Heart left ventricle (tissue), 16 donors: Measurements from ENCODE around the gene ACOT6. TPM values are rescaled to one million over a fixed set of nuclear protein-coding genes. Genes with fewer than 3 reads are reported as not detected.
"Not testable (repeated sequence)": the region's sequence is repeated elsewhere in the genome, so short reads cannot be mapped to it uniquely, and the experiment has no call there.

Experiments
- ATAC-seq, 4 donors: fragments of 200-7000 bp; cut with Tn5 transposase; one replicate each; pipeline ENCODE4 v1.9.1; 2020 to 2022; ENCODE audit warnings: moderate library complexity in 4 of 4, mild to moderate bottlenecking in 3 of 4, moderate number of reproducible peaks in 1 of 4
- DNase-seq, 5 donors: peaks; one replicate each; pipeline ENCODE4 v3.0.0-alpha.2; 2020
- H3K27ac ChIP-seq, 12 donors: fragments of 200-600 bp; sonication (generic) in 4 of 12; one replicate each; pipeline versions ENCODE4 v1.5.0 to v1.8.0; 2016 to 2022; ENCODE audit warnings: mild to moderate bottlenecking in 2 of 12
- H3K27me3 ChIP-seq, 9 donors: fragments of 200-600 bp; sonication (generic) in 2 of 9; one replicate each; pipeline versions ENCODE4 v1.5.1 to v1.8.0; 2016 to 2022; ENCODE audit warnings: mild to moderate bottlenecking in 3 of 9
- H3K36me3 ChIP-seq, 9 donors: fragments of 200-600 bp; sonication (generic) in 2 of 9; one replicate each; pipeline versions ENCODE4 v1.5.0 to v1.8.0; 2018 to 2022; ENCODE audit warnings: mild to moderate bottlenecking in 2 of 9
- H3K4me1 ChIP-seq, 12 donors: fragments of 200-600 bp; sonication (generic) in 4 of 12; one replicate each; pipeline versions ENCODE4 v1.5.0 to v1.8.0; 2016 to 2022; ENCODE audit warnings: mild to moderate bottlenecking in 3 of 12
- H3K4me3 ChIP-seq, 12 donors: fragments of 200-600 bp; sonication (generic) in 4 of 12; one replicate each; pipeline versions ENCODE4 v1.5.0 to v1.8.0; 2017 to 2022; ENCODE audit warnings: mild to moderate bottlenecking in 9 of 12, moderate library complexity in 4 of 12
- H3K9me3 ChIP-seq, 12 donors: fragments of 200-600 bp; sonication (generic) in 4 of 12; one replicate each; pipeline versions ENCODE4 v1.5.0 to v1.8.0; 2016 to 2022; ENCODE audit warnings: mild to moderate bottlenecking in 1 of 12
- POLR2A ChIP-seq, 2 donors: fragments of 450-650 bp; IDR thresholded peaks; one replicate each; pipeline ENCODE4 v1.6.1; 2017; ENCODE audit warnings: antibody characterized with exemption in 2 of 2, mild to moderate bottlenecking in 2 of 2, moderate library complexity in 2 of 2
- WGBS, 4 donors: extraction: QIAGEN DNeasy Blood & Tissue Kit in 2 of 4; methylation state at CpG; one replicate each; pipeline versions ENCODE4 v1.1.5 to v1.1.7; 2013 to 2018; 5-methylcytosine and 5-hydroxymethylcytosine counted together
- intact Hi-C, 10 donors: fragments of 100-400 bp; cut with DNase I; formaldehyde crosslinking; loops; one replicate each; pipeline versions ENCODE4 v1.11.1 to v1.14.2; 2022
- polyA plus RNA-seq, 2 donors: library from polyadenylated mRNA; stranded (reverse); fragments of 200-250 nt; gene quantifications; one replicate each; pipeline ENCODE4 v1.2.3, GENCODE V29; 2013
- total RNA-seq, 9 donors: library from RNA; depleted of rRNA in 2 of 9; stranded (reverse); fragments of >200 nt in 2 of 9; fragmentation: NEBNext Ultra II Directional in 3 of 9; extraction: Animal tissue kit (Norgen Biotek cat#: 25700) in 3 of 9; gene quantifications; one replicate each; pipeline versions ENCODE4 v1.1.0 to v1.2.4, GENCODE V29; 2016 to 2023
- TF ChIP-seq, protein P1 (sequence below), 12 donors: fragments of 200-600 bp; sonication (generic) in 4 of 12; IDR thresholded peaks; one replicate each; pipeline versions ENCODE4 v1.5.0 to v1.8.0; 2018 to 2022; ENCODE audit warnings: antibody characterized with exemption in 12 of 12, mild to moderate bottlenecking in 5 of 12
- donor health status: ischemic (EF 13 %, LVEDD 7.1; RV severe dilation, severe dysfunction).
- donor health status: healthy with polysubstance abuse.
- donor health status: DM: no; HTN: yes; CAD: no.
- donor health status: DM: no; HTN: no; CAD: no.
- donor health status: ischemic (EF 25% LVEDD 6.9; RV normal size, moderate dysfunction).
- donor health status: ischemic (EF 25% LVEDD 5.7; RV mildly dilated, moderate dysfunction).
- donor health status: healthy.
- donor health status: DM: yes; HTN: yes; CAD: no.
- donor health status: ischemic (EF 35%, LVEDD 5.7; RV mildly dilated, moderate dysfunction).
- donor health status: nonischemic (EF 11% LVEDD 7.7; RV severe dilation, severe dysfunction).
- donor health status: DM: yes; HTN: yes; CAD: no.
- donor health status: PGD.
- donor health status: ischemic (EF 29% LVEDD 5.4; RV normal size, mild dysfunction).
- donor health status: nonischemic (EF 23%, LVEDD 6.1; RV moderate dilation, normal function).

Gene ACOT6
- total and polyA plus RNA-seq, 11 donors, result 0.36 TPM; not detected in 10

DNA sequence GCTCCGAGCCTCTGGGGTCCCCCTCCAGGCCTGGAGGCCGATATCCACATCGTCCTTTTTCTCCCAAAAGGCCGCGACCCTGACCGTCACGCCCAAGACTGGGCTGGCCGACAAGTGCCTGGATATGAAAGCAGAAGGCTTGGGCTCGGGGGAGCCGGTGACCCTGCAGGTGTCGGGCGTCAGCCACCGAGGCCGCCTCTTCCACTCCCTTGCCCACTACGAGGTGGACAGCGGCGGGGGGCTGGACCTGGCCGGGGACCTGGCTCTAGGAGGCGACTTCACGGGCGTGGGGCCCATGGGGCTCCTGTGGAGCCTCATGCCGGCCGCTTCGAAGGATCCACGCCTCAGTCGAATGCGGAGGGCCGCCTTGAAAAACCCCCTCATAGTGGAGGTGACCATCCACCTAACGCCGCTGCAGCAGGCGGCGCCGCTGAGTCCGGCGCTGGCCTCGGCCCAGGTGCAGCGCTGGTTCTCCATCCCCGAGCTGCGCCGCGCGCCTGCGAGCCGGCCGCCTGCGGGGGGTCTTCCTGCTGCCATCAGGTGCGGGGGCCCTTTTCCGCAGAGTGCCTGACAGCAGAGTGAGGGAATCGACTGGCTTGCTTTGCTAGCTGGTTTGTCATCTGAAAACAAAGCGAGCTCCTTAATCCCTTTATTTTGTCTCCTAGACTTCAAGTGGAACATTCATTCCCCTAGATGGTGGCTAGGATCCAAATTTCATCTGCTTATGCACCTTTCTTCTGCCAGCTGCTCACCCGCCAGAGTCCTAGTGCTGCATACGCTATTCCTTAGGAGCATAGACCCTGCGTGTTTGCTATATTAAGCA lies 21.9 kb downstream of the ACOT6 start:
- H3K9me3 ChIP-seq, result no peaks in the 10 kb centered on the region
- intact Hi-C loops, result loop anchor here in 5 of 10 donors (5.0 kb wide), 2 partner anchors 127 to 142 kb away; partner anchors contain the start of gene RIOX1 (in 1 of the 5)
- H3K4me1 ChIP-seq, result peaks cover 0 to 19% (median 5%) of the 10 kb centered on the region in 12 donors
- ATAC-seq (peak; percentile 57 to 83 (median 80)), DNase-seq (peak; percentile 19 to 78 (median 40))
- WGBS, 4 donors, result 12 to 23% (median 14%) methylated on average over 34 to 53 of the region's 53 CpGs
- H3K4me3 ChIP-seq, result peak overlapping the region; percentile 43 to 71 (median 62)
- H3K27ac ChIP-seq, result peak overlapping the region in 11 of 12 donors; percentile 18 to 81 (median 70)
- TF ChIP-seq, protein P1, sequence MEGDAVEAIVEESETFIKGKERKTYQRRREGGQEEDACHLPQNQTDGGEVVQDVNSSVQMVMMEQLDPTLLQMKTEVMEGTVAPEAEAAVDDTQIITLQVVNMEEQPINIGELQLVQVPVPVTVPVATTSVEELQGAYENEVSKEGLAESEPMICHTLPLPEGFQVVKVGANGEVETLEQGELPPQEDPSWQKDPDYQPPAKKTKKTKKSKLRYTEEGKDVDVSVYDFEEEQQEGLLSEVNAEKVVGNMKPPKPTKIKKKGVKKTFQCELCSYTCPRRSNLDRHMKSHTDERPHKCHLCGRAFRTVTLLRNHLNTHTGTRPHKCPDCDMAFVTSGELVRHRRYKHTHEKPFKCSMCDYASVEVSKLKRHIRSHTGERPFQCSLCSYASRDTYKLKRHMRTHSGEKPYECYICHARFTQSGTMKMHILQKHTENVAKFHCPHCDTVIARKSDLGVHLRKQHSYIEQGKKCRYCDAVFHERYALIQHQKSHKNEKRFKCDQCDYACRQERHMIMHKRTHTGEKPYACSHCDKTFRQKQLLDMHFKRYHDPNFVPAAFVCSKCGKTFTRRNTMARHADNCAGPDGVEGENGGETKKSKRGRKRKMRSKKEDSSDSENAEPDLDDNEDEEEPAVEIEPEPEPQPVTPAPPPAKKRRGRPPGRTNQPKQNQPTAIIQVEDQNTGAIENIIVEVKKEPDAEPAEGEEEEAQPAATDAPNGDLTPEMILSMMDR (IDR thresholded peaks at IDR 0.05), result peak in 7 of 12 donors; percentile 20 to 52 (median 30)
- no peak for TF ChIP-seq POLR2A (IDR thresholded peaks at IDR 0.05)
- H3K36me3 ChIP-seq, result no peaks in the 10 kb centered on the region
- peaks cover 0 to 8% (median 0%) of the 10 kb centered on the region in 9 donors for H3K27me3 ChIP-seq

DNA sequence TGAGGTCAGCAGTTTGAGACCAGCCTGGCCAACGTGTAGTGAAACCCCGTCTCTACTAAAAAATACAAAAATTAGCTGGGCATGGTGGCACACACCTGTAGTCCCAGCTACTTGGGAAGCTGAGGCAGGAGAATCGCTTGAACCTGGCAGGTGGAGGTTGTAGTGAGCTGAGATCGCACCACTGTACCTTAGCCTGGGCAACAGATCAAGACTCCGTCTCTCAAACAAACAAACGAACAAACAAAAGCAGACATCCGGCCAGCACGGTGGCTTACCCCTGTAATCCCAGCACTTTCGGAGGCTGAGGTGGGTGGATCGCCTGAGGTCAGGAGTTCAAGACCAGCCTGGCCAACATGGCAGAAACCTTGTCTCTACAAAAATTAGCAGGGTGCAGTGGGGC lies 24.0 kb downstream of the ACOT6 start:
- intact Hi-C loops, ATAC-seq: not testable (repeated sequence)
- 81 to 90% (median 83%) methylated on average over 10 of the region's 10 CpGs for WGBS, 4 donors

DNA sequence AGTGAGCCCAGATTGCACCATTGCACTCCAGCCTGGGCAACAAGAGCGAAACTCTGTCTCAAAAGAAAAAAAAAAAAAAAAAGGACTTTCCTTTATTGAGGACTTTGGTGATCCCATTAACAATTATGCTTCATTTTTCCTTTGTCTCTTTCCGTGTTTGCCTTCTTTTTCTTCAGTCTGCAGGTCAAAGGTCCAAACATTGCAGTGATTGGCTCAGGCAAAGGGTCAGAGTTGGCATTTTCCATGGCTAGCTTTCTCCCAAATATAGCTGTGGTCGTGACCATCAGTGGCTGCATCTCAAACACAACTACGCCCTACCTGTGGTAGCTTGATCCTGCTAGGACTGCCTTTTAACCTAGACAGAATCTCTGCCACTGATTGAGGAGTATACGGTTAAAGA lies 25.5 kb downstream of the ACOT6 start:
- ATAC-seq (no peak), DNase-seq (no peak)
- Histone ChIP-seq H3K36me3 (no peaks in the 10 kb centered on the region), H3K9me3 (no peaks in the 10 kb centered on the region), H3K4me1 (peaks cover 0 to 18% (median 5%) of the 10 kb centered on the region in 12 donors), H3K27me3 (peaks cover 0 to 8% (median 0%) of the 10 kb centered on the region in 9 donors), H3K4me3 (no peak overlapping the region), H3K27ac (no peak overlapping the region)
- TF ChIP-seq, protein P1 (IDR thresholded peaks at IDR 0.05), result no peak
- TF ChIP-seq POLR2A (IDR thresholded peaks at IDR 0.05), result no peak
- intact Hi-C loops, result no loop called here
- 79 to 87% (median 83%) methylated on average over 5 of the region's 5 CpGs for WGBS, 4 donors

More for the DNA sequence above, 24.0 kb downstream of the ACOT6 start:
- not testable (repeated sequence) for H3K9me3 ChIP-seq, H3K4me3 ChIP-seq, H3K27ac ChIP-seq, DNase-seq, H3K27me3 ChIP-seq, H3K36me3 ChIP-seq
- peaks cover 0 to 19% (median 5%) of the 10 kb centered on the region in 12 donors for H3K4me1 ChIP-seq

GRCh38 chr14:73640796-73641365 lies 28.6 kb downstream of the ACOT6 start:
- Histone ChIP-seq H3K27me3 (no peaks in the 10 kb centered on the region), H3K4me3 (no peak overlapping the region), H3K4me1 (peaks cover 0 to 15% (median 12%) of the 10 kb centered on the region in 12 donors), H3K36me3 (no peaks in the 10 kb centered on the region), H3K27ac (no peak overlapping the region), H3K9me3 (no peaks in the 10 kb centered on the region)
- no peak for DNase-seq
- WGBS, 4 donors, result 91 to 95% (median 94%) methylated on average over 5 of the region's 5 CpGs
- ATAC-seq, result no peak
- TF ChIP-seq POLR2A (IDR thresholded peaks at IDR 0.05), result no peak
- TF ChIP-seq, protein P1 (IDR thresholded peaks at IDR 0.05), result no peak
- intact Hi-C loops, result loop anchor here in 1 of 10 donors (10.0 kb wide), 1 partner anchor 74 kb away; the partner anchor contains the start of gene PNMA1
